H1 (cell line): ENCODE measurements around the gene MICALL1. TPM values are rescaled to one million over a fixed set of nuclear protein-coding genes. Genes with fewer than 3 reads are reported as not detected.

ENCODE experiments used
- ASH2L ChIP-seq: fragments of 200-600, 300-600 bp; sonication (generic); IDR thresholded peaks from one replicate; pipeline ENCODE4 v1.7.1; 2017; ENCODE audit warnings: low read length
- CHD2 ChIP-seq: IDR thresholded peaks from 2 replicates; pipeline ENCODE4 v1.6.1; 2012; ENCODE audit warnings: low read length, improper control_type of control experiment
- CTBP2 ChIP-seq: IDR thresholded peaks from 2 replicates; pipeline ENCODE4 v1.7.0; 2011; ENCODE audit warnings: borderline replicate concordance, mild to moderate bottlenecking, moderate library complexity, mixed read lengths, low read length; ENCODE audit not compliant: insufficient read depth, insufficient read length
- NANOG ChIP-seq: IDR thresholded peaks from 2 replicates; pipeline ENCODE4 v1.6.1; 2011; ENCODE audit warnings: low read length, low read depth, mild to moderate bottlenecking, inconsistent platforms; ENCODE audit not compliant: insufficient read depth, poor library complexity, severe bottlenecking
- PHF8 ChIP-seq: fragments of 200-600 bp; sonication (generic); conservative IDR thresholded peaks from 2 replicates; pipeline ENCODE4 v1.7.1; 2012; ENCODE audit warnings: low read depth, mild to moderate bottlenecking, inconsistent platforms, low read length, moderate library complexity
- POU5F1 ChIP-seq: IDR thresholded peaks from 2 replicates; pipeline ENCODE4 v1.6.1; 2011; ENCODE audit warnings: low read depth, mild to moderate bottlenecking, low read length, moderate library complexity
- SIN3A ChIP-seq, 2 experiments: IDR thresholded peaks in 1 of 2; conservative IDR thresholded peaks in 1 of 2; 2 replicates each; pipeline ENCODE4 v1.6.1; 2011 to 2012; ENCODE audit warnings: low read length in 2 of 2, improper control_type of control experiment in 1 of 2, low read depth in 1 of 2, mild to moderate bottlenecking in 1 of 2
- SIX5 ChIP-seq: IDR thresholded peaks from 2 replicates; pipeline ENCODE4 v1.6.1; 2011; ENCODE audit warnings: mild to moderate bottlenecking, low read depth, low read length
- SP1 ChIP-seq: IDR thresholded peaks from 2 replicates; pipeline ENCODE4 v1.6.1; 2011; ENCODE audit warnings: low read depth, low read length
- SP4 ChIP-seq: IDR thresholded peaks from 2 replicates; pipeline ENCODE4 v1.6.1; 2012; ENCODE audit warnings: low read length, inconsistent platforms
- TBP ChIP-seq: IDR thresholded peaks from 2 replicates; pipeline ENCODE4 v1.6.1; 2011; ENCODE audit warnings: low read depth, low read length, improper control_type of control experiment
- TCF12 ChIP-seq: IDR thresholded peaks from 2 replicates; pipeline ENCODE4 v1.6.1; 2011; ENCODE audit warnings: low read depth, mild to moderate bottlenecking, low read length
- polyA plus RNA-seq, 7 experiments: library from polyadenylated mRNA; depleted of rRNA in 3 of 7; stranded (reverse) in 5 of 7; unstranded in 2 of 7; fragments of >200 nt in 5 of 7; fragments of 200-250 nt in 2 of 7; gene quantifications; 1 replicate in 5 of 7; 2 replicates in 1 of 7; 4 replicates in 1 of 7; pipeline versions ENCODE4 v1.2.1 to v1.2.3, GENCODE V29; 2011 to 2013; ENCODE audit warnings: missing spikeins in 2 of 7, mixed read lengths in 2 of 7
- total RNA-seq: library from RNA; stranded (reverse); fragmentation: NEBNext Ultra II Directional; extraction: Animal tissue kit (Norgen Biotek cat#: 25700); gene quantifications from 2 replicates; pipeline ENCODE4 v1.2.1, GENCODE V29; 2021
- TF ChIP-seq, protein P1 (sequence below): IDR thresholded peaks from 2 replicates; pipeline ENCODE4 v1.6.1; 2012; ENCODE audit warnings: inconsistent platforms

MICALL1 gene
- total and polyA plus RNA-seq, 2 of the 8 experiments (the other 6 are each of a cell fraction or from before 2014, with no cell fraction given), result 17.7 to 32.1 TPM

- TF ChIP-seq CHD2 (no peak), TBP (no peak), NANOG (no peak), ASH2L (no peak), POU5F1 (no peak), CTBP2 (no peak), SP4 (no peak), SIN3A (conservative IDR thresholded peaks at IDR 0.05 in 1 of 2, IDR thresholded peaks at IDR 0.05 in 1 of 2; ENCODE audit: low read depth in 1 of 2, low read length in 2 of 2) (no peak), TCF12 (no peak), SP1 (no peak), PHF8 (no peak), SIX5 (no peak)
- TF ChIP-seq, protein P1, sequence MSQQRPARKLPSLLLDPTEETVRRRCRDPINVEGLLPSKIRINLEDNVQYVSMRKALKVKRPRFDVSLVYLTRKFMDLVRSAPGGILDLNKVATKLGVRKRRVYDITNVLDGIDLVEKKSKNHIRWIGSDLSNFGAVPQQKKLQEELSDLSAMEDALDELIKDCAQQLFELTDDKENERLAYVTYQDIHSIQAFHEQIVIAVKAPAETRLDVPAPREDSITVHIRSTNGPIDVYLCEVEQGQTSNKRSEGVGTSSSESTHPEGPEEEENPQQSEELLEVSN, result no peak
These were observed 62.6 kb downstream of the MICALL1 start (continued) for GRCh38 chr22:37968452-37969251.
